Stomach (tissue), 4 donors: ENCODE data around the gene MED13L.

Experiments used
- EP300 ChIP-seq: sonication (generic); formaldehyde crosslinking; IDR thresholded peaks from one replicate; pipeline ENCODE4 v1.6.1; 2017; ENCODE audit warnings: antibody characterized with exemption
- POLR2A ChIP-seq, 4 donors: fragments of 450-650 bp; IDR thresholded peaks; one replicate each; pipeline ENCODE4 v1.6.1; 2016; ENCODE audit warnings: antibody characterized with exemption in 4 of 4, control low read depth in 2 of 4, mild to moderate bottlenecking in 1 of 4, moderate library complexity in 1 of 4
- POLR2AphosphoS5 ChIP-seq, 3 donors: sonication (generic); formaldehyde crosslinking; IDR thresholded peaks; one replicate each; pipeline ENCODE4 v1.6.1; 2016; ENCODE audit warnings: antibody characterized with exemption in 3 of 3
- TF ChIP-seq, protein P1 (sequence below), 7 experiments: fragments of 450-650 bp in 4 of 7; fragments of 200-600 bp in 3 of 7; sonication (generic) in 3 of 7; IDR thresholded peaks; one replicate each; pipeline ENCODE4 v1.5.1; 2016 to 2019; ENCODE audit warnings: antibody characterized with exemption in 7 of 7, control low read depth in 2 of 7, mild to moderate bottlenecking in 1 of 7

DNA sequence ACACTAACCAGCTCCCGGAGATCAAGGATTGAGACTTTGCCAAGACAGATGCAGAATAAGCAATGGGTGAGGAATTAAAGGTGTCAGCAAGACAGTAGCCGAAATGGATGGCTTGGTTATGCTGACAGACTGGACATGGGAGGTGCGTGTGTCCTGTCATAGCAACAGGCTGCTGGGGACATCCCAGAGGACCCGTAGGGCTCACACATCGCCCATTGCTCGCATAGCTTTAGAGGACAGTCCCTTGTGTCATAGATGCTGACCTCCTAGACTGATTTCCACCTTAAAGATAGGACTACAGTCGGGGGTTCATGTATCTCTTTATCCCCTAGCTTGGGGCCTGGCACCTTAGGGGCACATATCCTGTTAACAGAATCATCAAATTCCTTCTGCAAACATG lies 324.5 kb downstream of the MED13L start:
- no peak for TF ChIP-seq POLR2AphosphoS5 (IDR thresholded peaks at IDR 0.05)
- TF ChIP-seq, protein P1, sequence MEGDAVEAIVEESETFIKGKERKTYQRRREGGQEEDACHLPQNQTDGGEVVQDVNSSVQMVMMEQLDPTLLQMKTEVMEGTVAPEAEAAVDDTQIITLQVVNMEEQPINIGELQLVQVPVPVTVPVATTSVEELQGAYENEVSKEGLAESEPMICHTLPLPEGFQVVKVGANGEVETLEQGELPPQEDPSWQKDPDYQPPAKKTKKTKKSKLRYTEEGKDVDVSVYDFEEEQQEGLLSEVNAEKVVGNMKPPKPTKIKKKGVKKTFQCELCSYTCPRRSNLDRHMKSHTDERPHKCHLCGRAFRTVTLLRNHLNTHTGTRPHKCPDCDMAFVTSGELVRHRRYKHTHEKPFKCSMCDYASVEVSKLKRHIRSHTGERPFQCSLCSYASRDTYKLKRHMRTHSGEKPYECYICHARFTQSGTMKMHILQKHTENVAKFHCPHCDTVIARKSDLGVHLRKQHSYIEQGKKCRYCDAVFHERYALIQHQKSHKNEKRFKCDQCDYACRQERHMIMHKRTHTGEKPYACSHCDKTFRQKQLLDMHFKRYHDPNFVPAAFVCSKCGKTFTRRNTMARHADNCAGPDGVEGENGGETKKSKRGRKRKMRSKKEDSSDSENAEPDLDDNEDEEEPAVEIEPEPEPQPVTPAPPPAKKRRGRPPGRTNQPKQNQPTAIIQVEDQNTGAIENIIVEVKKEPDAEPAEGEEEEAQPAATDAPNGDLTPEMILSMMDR (IDR thresholded peaks at IDR 0.05) = no peak
- no peak for TF ChIP-seq POLR2A (IDR thresholded peaks at IDR 0.05)
- no peak for TF ChIP-seq EP300
